B cell (primary cell): ENCODE results near the gene RAPGEF1.

Experiments used
- EZH2 ChIP-seq: IDR thresholded peaks from 2 replicates; pipeline ENCODE4 v1.6.1; 2012; ENCODE audit warnings: borderline replicate concordance, low read depth, mild to moderate bottlenecking, moderate library complexity, low read length; ENCODE audit not compliant: insufficient read depth, poor library complexity, severe bottlenecking
- TF ChIP-seq, protein P1 (sequence below): fragments of 200-600 bp; IDR thresholded peaks from one replicate; pipeline ENCODE4 v1.8.0; 2022; ENCODE audit warnings: antibody characterized with exemption, mild to moderate bottlenecking

- TF ChIP-seq, protein P1, sequence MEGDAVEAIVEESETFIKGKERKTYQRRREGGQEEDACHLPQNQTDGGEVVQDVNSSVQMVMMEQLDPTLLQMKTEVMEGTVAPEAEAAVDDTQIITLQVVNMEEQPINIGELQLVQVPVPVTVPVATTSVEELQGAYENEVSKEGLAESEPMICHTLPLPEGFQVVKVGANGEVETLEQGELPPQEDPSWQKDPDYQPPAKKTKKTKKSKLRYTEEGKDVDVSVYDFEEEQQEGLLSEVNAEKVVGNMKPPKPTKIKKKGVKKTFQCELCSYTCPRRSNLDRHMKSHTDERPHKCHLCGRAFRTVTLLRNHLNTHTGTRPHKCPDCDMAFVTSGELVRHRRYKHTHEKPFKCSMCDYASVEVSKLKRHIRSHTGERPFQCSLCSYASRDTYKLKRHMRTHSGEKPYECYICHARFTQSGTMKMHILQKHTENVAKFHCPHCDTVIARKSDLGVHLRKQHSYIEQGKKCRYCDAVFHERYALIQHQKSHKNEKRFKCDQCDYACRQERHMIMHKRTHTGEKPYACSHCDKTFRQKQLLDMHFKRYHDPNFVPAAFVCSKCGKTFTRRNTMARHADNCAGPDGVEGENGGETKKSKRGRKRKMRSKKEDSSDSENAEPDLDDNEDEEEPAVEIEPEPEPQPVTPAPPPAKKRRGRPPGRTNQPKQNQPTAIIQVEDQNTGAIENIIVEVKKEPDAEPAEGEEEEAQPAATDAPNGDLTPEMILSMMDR: no peak
- no peak for TF ChIP-seq EZH2
Observed at GRCh38 chr9:131734781-131735180, 5.1 kb downstream of the RAPGEF1 start.
